Measurements from ENCODE around the gene PFKFB4. TPM values are rescaled to one million over a fixed set of nuclear protein-coding genes. Genes with fewer than 3 reads are reported as not detected.

The PFKFB4 gene
- total RNA-seq, 2 experiments from 2014 or later = 0.98 to 2.5 TPM

GRCh38 chr3:48569400-48569799, 12.8 kb upstream of the PFKFB4 start:
- peaks cover 2% of the 10 kb centered on the region for H3K4me1 ChIP-seq (ENCODE audit: insufficient read depth, low read length)
- ATAC-seq (ENCODE audit: poor library complexity) (no peak), DNase-seq (no peak)
- ChIA-PET POLR2A (no interaction called here), CTCF (no interaction called here)
- no peak overlapping the region for H3K27ac Mint-ChIP-seq
- no peaks in the 10 kb centered on the region for H3K36me3 ChIP-seq (ENCODE audit: insufficient read depth, low read length)
- no peak overlapping the region for H3K4me3 ChIP-seq (ENCODE audit: low read length)
- TF ChIP-seq, protein P1, sequence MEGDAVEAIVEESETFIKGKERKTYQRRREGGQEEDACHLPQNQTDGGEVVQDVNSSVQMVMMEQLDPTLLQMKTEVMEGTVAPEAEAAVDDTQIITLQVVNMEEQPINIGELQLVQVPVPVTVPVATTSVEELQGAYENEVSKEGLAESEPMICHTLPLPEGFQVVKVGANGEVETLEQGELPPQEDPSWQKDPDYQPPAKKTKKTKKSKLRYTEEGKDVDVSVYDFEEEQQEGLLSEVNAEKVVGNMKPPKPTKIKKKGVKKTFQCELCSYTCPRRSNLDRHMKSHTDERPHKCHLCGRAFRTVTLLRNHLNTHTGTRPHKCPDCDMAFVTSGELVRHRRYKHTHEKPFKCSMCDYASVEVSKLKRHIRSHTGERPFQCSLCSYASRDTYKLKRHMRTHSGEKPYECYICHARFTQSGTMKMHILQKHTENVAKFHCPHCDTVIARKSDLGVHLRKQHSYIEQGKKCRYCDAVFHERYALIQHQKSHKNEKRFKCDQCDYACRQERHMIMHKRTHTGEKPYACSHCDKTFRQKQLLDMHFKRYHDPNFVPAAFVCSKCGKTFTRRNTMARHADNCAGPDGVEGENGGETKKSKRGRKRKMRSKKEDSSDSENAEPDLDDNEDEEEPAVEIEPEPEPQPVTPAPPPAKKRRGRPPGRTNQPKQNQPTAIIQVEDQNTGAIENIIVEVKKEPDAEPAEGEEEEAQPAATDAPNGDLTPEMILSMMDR (IDR thresholded peaks at IDR 0.05) = no peak
- no peaks in the 10 kb centered on the region for H3K27me3 ChIP-seq (ENCODE audit: control insufficient read depth in 1 of 2, insufficient read depth in 2 of 2, low read length in 2 of 2)
- H3K9me3 ChIP-seq (ENCODE audit: control insufficient read depth in 1 of 2, insufficient read depth in 1 of 2, low read length in 2 of 2) = no peaks in the 10 kb centered on the region
- H3K9me3 Mint-ChIP-seq = no peaks in the 10 kb centered on the region
- intact Hi-C loops (cut with DNase I, micrococcal nuclease) = no loop called here
- no peak overlapping the region for H3K27ac ChIP-seq (ENCODE audit: low read depth in 1 of 2, low read length in 2 of 2)
- no peaks in the 10 kb centered on the region for H3K27me3 Mint-ChIP-seq
- H3K4me3 Mint-ChIP-seq = no peak overlapping the region
- no peaks in the 10 kb centered on the region for H3K4me1 Mint-ChIP-seq (ENCODE audit: low read depth)
- no peaks in the 10 kb centered on the region for H3K36me3 Mint-ChIP-seq (ENCODE audit: low read depth)

- H3K27ac Mint-ChIP-seq = no peak overlapping the region
- ATAC-seq (ENCODE audit: poor library complexity) (no peak), DNase-seq (no peak)
- Histone ChIP-seq H3K4me3 (ENCODE audit: low read length) (no peak overlapping the region), H3K9me3 (ENCODE audit: control insufficient read depth in 1 of 2, insufficient read depth in 1 of 2, low read length in 2 of 2) (no peaks in the 10 kb centered on the region), H3K27ac (ENCODE audit: low read depth in 1 of 2, low read length in 2 of 2) (no peak overlapping the region), H3K4me1 (ENCODE audit: insufficient read depth, low read length) (peaks cover 4% of the 10 kb centered on the region), H3K36me3 (ENCODE audit: insufficient read depth, low read length) (no peaks in the 10 kb centered on the region), H3K27me3 (ENCODE audit: control insufficient read depth in 1 of 2, insufficient read depth in 2 of 2, low read length in 2 of 2) (no peaks in the 10 kb centered on the region)
- intact Hi-C loops (cut with DNase I, micrococcal nuclease) = no loop called here
- H3K9me3 Mint-ChIP-seq = no peaks in the 10 kb centered on the region
- POLR2A ChIA-PET = no interaction called here
- H3K4me3 Mint-ChIP-seq = no peak overlapping the region
- CTCF ChIA-PET = no interaction called here
- H3K27me3 Mint-ChIP-seq = no peaks in the 10 kb centered on the region
- TF ChIP-seq, protein P1 (IDR thresholded peaks at IDR 0.05) = no peak
- no peaks in the 10 kb centered on the region for H3K36me3 Mint-ChIP-seq (ENCODE audit: low read depth)
- no peaks in the 10 kb centered on the region for H3K4me1 Mint-ChIP-seq (ENCODE audit: low read depth)
Observed at GRCh38 chr3:48568476-48568875, 11.9 kb upstream of the PFKFB4 start.

- H3K9me3 Mint-ChIP-seq = no peaks in the 10 kb centered on the region
- ChIA-PET CTCF (no interaction called here), POLR2A (no interaction called here)
- Histone ChIP-seq H3K27ac (ENCODE audit: low read depth in 1 of 2, low read length in 2 of 2) (no peak overlapping the region), H3K4me3 (ENCODE audit: low read length) (no peak overlapping the region), H3K27me3 (ENCODE audit: control insufficient read depth in 1 of 2, insufficient read depth in 2 of 2, low read length in 2 of 2) (no peaks in the 10 kb centered on the region), H3K36me3 (ENCODE audit: insufficient read depth, low read length) (no peaks in the 10 kb centered on the region), H3K4me1 (ENCODE audit: insufficient read depth, low read length) (peaks cover 4% of the 10 kb centered on the region), H3K9me3 (ENCODE audit: control insufficient read depth in 1 of 2, insufficient read depth in 1 of 2, low read length in 2 of 2) (no peaks in the 10 kb centered on the region)
- H3K4me1 Mint-ChIP-seq (ENCODE audit: low read depth) = no peaks in the 10 kb centered on the region
- H3K27ac Mint-ChIP-seq = no peak overlapping the region
- no peaks in the 10 kb centered on the region for H3K36me3 Mint-ChIP-seq (ENCODE audit: low read depth)
- no peak overlapping the region for H3K4me3 Mint-ChIP-seq
- ATAC-seq (ENCODE audit: poor library complexity) (no peak), DNase-seq (no peak)
- H3K27me3 Mint-ChIP-seq = no peaks in the 10 kb centered on the region
- TF ChIP-seq, protein P1 (IDR thresholded peaks at IDR 0.05) = no peak
- intact Hi-C loops (cut with DNase I, micrococcal nuclease) = no loop called here
Observed at GRCh38 chr3:48567500-48567899, 10.9 kb upstream of the PFKFB4 start.
